Stimulated activated CD4-positive, alpha-beta T cell treated with anti-CD3 and anti-CD28 coated beads, TNF-alpha, amount 100 ng/mL, for 24 hours (primary cell): ENCODE measurements around the gene BICC1.

Experiments
- DNase-seq, 3 experiments: peaks; one replicate each; pipeline ENCODE4 v3.0.0-alpha.2; 2020; ENCODE audit warnings: low read depth in 3 of 3

BICC1 gene

DNA sequence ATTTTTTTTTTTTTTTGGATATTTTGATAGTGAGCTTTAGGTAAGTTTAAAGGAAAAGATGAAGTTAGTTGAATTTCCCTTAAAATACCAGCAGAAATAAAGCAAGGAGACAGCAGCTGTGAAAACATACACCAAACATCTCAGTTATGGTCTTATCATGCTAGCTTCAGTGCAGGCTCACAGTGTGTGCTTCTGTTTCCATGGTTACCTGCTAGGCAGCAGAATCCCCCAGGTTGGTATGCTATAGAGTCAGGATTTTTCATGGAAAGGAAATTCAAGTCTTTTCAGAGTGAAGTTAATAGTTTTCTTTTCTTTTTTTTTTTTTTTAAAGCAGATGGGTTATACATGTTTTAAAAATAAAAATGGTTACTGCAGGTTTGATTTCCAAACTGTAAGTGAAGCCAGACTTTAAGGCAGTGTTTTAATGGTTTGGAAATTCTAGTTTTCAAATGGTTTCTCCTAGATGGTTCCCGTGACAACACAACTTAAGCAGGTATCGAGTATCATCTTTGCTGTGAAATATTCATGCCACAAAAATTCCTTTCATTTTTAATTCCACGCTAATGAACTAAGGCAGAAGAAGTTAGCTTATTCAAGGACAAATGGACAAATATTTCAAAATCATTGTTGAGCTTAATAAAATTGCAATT is 230.9 kb downstream of the BICC1 start:
- no peak for DNase-seq

DNA sequence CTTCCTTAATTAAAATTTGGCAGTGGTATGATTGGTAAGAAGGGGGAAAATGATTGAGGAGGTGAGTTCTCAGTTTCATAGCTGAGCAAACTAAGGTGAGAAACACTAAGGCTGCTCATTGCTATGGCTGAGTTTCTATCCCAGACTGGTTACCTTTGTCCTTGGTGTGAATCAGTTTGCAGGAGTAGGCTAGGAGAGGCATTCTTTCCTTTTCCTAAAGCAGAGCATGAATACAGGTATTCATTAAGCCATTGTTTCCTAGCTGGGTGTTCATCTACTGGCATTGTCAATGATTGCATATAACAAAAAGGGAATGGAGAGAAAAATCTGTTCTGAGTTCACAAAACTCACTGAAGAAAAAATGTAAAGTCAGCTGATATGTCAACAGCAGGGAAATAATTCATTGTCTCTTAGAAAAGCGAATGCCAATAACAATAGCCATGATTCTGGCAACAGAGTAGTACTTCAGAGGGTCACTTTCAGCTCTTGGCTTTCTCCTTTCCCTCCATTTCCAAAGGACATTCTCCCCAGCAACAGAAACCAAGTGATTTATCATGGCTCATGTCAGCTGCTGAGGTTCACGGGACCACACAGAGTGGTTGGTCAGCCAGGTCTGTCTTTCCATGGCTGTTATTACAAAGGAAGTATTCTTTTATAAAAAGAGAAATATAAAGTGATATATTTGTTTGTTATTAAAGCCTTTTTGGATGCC is 234.0 kb downstream of the BICC1 start:
- no peak for DNase-seq

DNA sequence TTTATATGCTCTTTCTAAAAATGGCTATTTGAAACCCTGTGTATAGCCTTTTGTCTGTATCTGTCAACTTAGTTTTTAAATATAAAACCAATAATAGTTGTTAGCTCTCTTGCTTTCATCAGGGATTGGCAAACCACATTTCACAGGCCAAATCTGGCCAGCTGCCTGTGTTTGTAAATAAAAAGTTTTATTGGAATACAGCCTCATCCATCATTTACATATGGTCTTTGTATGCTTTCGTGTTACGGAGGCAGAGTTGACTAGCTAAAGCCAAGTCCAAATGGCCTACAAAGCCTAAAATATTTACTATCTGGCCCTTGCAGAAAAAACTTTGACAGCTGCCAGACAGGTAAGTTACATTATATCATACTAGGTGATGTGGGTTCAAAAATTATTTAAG is 235.0 kb downstream of the BICC1 start:
- no peak for DNase-seq

DNA sequence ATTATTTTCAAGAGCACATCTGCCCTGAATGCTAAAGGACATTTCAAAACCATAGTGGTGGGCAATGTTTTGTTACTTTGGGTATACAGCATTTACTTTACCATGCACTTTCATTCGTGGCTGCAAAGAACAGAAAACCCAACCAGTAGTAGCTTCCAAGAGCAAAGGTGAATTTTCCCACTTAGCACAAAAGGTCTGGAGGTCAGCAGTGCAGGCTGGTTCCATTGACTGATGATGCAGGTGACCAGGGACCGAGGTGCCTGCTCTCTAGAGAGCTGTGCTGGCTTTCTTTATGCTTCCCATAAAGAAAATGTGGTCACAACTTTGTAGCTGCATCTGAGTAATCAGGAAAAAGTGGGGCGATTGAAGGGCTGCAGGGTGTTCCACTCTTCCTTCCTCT is 240.0 kb downstream of the BICC1 start:
- DNase-seq, result no peak

DNA sequence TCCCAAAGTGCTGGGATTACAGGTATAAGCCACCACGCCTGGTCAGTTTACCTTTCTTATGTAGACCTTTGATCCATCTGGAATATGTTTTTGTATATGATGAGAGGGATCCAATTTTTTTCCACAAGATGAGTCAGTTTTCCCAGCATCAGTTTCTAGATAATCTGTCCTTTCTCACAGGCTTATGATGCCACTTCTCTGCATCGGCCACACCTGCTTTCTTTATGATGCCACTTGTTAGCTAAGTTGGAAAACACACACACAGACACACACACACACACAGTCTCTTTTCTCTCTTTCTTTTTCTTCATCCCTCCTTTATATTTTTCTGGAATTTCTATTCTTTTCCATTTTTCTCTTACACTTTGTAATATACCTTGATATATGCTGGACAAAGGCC is 240.8 kb downstream of the BICC1 start:
- DNase-seq, result no peak

DNA sequence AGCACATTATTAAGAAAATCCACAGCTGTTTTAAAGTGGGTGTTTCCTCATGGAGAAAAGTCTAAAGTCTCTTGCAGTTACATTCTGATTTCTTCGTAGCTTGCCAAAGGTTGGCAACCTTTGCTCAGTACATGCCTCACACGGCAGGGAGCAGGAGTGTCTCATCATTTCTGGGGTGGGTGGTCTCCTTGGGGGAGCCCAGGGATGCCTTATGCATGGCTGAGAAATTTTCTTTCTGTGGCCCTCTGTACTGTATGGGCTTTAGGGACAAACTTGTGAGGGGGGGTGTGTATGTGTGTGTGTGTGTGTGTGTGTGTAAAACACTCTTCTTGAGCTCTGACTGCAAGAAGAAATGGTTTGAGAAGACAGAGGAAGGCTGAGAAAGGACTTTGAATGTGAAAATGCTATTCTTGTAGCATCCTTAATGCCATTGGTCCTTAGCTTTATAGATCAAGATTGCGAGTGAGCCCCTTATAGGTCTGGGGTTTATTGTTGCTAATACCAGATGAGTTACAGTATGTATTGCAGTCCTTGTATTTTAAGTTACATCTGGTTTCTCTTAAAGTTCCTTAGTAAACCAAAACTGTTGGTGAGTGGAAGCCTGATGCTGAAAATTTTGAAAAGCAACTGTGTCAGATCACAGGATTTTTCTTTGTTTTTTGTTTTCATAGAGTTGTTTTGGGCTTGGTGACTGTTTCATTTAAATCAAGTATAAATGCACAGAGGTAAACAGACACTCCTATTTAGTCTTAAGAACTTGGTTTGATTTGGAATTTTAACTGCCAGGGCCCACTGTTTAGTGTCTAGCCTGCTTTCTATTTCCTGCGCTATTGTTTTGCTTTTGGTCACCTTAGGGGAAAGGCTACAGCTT is 242.0 kb downstream of the BICC1 start:
- no peak for DNase-seq

DNA sequence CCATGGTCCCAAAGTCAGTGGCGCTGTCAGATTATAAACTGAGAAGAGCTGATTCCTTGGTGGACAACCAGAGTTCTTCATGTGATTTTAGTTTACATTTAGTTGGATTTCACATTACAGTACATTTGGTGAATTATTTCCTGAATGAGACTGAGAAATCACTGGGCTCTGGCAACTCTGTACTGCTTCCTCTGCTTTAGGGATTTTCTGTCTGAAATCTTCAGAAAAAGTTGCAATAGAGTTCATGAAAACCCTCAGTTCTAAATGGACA is 242.6 kb downstream of the BICC1 start:
- no peak for DNase-seq

DNA sequence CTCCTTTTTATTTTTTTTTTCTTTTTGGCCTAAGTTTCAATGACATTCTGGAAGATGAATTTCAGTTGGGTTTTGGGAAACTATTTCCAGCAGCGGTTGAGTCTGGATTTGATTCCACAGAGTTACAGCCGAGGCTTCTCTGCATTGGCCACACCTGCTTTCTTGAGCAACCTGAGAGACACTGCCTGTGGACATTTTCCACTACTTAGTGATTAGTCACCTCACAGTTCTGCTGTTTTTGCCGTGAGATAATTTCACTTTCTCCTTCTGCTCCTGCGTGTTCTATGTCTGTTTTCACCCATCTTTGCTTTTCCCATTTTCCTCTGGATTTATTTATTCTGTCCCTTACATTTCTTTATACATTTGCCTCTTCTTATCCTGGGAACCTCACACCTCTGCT is 243.0 kb downstream of the BICC1 start:
- DNase-seq, result no peak

DNA sequence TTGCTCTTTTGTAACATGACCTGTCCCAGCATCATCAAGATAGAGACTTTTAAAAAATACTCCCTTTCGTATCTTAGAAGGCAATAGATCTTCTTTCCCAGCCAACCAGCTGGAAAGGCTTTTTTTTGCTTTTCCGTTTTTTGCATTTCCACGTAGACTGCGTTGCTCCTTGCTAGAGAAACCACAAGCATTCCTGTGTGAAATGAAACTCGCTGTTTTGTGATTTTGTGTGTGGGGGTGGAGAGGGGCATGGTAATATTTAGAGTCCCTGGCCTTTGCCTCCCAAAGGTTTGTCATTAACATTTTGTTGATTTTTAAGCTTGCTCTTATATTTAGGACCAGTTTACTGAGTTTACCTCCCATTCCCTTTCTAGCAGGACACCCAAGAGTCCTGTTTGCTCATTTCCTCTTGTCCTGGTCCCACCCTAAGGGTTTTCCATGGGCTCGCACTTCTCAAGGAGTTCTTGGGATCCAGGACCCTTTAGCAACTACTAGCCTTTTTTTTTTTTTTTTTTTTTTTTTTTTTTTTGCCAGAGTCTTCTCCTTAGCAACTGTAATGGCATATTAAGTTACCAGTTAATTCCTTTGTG is 243.6 kb downstream of the BICC1 start:
- no peak for DNase-seq

DNA sequence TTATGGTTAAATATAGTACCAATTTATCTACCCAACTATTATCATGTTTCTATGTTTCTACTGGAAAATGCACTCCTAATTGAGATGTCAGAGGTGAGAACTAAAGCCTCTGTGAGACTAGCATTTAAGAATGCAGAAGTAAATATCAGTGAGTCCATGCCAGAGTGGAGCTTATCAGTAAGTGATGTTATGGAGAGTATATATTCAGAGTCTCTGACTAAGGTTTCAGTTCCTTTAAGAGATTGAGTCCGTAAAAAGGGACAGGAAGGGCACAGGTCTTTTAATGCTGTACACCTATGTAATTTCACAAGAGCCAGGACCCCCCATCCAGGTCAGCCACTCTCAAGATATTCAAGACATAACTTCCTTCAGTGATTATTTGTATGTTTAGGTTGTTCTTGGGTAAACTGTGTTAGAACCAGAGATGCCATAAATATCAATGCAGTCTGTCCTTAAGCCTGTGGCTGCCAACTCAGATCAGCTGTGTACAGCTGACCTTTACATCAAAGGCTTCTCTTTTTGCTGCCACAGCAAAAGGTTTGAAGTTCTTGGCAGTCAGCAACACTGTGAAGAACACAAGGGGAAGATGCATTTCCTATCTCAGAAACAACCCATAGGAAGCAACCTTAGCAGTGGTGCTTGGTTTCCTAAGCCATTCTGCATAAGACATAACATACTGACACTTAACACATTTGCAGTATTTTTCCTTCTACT is 244.8 kb downstream of the BICC1 start:
- DNase-seq, result no peak

DNA sequence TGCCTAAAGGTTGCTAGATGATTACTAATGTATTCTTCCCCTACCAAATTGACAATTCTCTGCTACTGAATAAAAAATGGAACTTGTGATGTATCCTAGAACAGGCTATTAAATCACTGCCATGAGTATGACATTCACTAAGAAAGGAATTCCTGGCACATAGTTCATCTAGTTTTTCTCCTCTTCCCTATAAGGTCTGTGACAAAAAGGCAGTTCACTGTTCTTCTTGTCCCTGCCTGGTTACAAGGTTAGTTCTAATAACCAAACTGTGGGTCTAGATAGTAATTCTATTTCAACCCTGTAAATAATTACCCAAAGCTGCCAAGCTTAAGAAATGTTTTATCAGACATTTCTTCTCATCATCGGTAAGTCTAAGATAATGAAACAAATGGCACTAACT is 245.6 kb downstream of the BICC1 start:
- no peak for DNase-seq

DNA sequence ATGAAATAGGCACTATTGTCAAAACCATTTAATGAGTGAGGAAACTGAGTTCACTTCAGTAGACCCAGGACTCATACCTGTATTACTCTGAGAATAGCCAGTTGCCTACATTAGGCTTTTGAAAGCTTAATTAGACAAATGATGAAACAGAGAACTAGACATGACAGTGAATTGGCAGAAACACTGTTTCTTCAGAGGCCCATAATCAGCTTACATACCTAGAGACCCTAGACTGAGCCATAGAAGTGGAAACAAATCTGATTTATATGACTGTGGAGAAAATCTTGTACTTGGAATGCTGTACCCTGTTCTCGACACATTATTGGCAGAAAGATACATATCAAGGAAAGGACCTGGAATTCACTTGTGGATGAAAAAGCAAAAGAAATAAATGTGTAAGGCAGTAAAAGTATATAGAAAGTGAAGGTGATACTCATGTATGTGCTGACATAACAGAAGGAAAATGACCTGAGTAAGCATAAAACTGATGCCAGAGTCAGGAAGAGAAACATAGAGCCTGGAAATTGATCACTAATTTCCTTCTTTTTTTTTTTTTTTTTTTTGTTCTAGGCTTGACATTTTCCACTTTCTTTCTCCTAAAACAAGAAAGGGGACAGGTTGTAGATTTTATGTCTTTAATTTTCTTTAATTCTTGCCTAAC is 251.5 kb downstream of the BICC1 start:
- no peak for DNase-seq

DNA sequence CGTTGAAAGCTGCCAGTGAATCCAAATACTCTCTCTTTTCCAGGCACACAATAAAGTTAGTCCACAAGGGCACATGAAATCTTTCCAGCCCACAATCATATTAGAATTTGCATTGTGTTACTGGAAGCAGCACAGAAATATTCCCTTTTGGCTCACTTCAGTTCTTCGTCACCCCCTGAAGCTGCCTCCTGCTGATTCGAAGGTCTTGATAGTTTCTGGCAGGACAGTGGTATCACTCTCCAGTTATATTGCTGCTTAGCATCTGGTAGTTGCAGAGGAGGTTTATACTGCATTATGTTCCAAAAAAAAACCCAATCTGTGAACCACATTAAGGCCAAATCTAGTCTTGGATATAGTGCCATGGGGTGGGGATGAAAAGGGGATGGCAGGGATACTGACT is 253.2 kb downstream of the BICC1 start:
- no peak for DNase-seq

DNA sequence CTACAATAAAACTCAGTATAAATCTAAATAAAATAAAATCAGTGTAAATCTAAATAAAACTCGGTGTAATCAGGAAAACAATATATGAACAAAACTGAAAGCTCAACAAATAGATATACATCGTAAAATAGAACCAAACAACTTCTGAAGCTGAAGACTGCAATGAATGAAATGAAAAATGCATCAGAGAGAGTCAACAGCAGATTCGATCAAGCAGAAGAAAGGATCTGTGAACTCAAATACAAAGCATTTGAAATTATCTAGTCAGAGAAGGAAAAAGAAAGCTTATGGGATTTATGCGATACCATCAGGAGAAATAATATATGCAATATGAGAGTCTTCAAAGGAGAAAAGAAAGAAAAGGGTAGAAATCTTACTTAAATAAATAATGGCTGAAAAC is 255.0 kb downstream of the BICC1 start:
- DNase-seq, result no peak

DNA sequence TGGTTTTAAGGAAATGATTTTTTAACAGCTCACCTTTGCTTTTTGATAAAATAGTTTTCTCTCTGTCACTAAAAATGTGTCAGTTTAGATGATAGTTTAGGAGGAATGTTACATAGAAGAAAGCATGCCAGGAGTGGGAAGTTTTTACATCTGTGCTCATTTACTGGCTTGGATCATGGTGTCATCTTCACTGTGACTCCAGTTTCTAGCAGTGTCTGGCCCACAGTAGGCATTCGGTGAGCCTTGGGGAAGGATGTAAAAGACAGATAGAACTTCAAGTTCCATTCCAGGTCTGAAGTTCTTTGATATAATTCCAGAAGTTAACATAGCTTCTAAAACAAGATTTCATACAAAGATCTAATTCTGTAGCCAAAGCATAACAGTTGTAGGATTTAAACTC is 259.2 kb downstream of the BICC1 start:
- no peak for DNase-seq

DNA sequence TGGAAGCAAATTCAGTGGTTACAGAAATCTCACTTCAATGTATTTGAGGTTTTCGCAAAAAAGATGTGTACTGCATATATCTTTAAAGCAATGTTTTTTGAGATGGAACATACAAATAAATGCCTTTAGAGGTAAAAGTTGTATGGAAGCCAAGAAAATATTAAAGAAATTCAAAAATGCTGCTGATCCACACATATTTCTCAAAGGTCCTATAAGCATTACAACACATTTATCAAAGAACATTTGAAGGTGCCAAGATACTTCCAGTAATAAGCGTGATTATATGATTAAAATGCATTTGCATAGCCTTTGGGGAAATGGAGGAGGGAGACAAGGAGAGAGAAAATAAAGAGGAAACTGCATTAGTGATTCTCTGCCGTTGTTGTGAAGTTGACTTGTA is 260.1 kb downstream of the BICC1 start:
- DNase-seq, result no peak

DNA sequence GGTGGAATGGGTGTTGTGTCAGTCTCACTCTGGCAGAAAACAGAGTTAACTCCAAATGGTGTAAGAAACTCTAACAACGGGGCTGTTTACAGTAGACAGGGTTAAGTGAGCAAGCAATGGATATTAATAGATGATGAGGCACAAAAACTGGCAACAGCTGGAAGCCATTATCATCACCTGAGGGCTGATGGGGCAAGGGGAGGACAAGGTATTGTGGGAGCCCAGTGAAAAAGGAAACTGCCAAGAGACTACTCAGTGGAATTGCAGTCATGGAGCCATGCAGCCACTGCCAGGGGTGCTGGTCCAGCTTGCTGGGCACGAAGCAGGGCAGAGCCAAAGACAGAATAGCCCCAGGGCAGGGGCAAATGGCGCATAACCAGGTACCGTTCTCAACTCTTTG is 260.7 kb downstream of the BICC1 start:
- no peak for DNase-seq

DNA sequence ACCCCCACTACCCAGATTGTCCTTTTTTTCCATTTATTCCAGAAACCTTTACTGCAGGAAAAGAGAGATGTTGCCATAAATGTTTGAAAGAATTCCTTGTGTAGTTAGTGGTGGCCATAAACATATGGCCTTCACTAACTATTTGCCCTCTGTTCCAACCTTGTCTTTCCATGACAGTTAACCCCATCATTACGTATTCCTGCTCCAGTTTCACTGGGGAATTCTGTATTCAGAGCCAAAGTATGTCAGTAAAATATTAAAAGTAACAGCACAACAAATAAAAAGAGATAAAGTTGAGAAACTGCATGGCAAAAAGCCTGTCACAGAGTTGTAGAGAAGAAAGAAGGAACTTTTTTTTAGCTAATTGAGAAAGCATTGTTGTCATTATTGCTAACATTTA is 261.3 kb downstream of the BICC1 start:
- no peak for DNase-seq

DNA sequence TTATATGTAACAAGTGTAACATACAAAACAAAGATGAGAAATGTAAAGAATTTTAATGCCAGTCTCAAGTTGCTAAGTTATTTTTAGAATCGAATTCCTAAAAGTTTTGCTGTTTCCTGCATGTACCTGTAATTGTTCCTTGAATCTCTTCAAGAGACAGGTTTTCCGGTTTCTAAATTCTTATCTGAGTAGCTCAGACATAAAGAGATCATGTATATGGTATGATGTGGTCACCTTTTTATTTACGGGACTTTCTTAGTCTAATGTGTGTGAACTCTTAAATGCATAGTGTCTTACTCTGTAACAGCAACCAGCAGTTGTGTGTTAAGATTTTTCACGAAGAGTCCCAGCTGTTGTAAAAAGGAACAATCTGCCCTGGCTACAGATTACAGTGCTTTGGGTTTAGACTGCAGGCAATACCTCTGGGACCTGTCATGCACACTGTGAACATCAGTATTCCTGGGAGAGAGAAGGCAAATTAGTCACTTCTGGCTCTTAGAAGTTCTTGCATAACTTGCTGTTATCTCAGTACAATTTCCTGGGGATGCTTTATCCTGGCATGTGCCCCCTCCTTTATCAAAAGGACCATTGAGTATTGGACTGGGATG is 263.4 kb downstream of the BICC1 start:
- no peak for DNase-seq

DNA sequence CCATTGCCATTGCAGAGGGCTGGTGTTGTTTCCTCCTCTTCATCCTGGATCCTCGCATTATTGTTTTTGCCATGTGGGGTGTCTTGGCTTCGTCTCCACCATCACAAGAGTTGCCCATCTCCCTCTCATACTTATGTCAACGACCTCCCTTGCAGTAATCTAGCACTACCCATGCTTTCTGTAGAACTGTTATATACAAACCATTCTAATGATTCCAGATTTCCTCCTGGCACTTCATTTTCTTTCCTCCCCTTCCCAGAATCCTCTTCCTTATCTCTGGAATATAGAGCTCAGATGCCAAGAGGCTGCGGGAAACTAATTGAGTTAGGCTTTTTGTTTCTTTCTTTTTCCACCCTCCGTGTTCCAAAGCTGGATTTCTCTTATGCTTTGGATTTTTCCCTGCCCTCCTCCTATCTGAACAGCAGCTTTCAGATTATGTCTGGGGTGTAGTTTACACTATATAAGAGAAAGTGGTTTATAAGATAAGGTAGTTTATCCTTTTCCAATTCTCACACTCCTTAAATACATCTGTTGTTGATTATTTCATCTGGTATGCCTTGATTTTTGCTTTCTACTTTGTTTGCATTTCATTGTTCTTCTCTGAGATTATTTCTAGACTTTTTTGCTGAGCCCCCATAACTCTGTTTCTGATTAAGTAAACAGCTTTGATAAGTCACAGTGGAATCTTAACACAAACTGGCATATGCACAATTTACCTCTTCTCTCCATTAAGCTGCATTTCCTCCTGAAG is 264.1 kb downstream of the BICC1 start:
- DNase-seq, result no peak
